LNCaP clone FGC (cell line): ENCODE data around the gene PTPN2.
"Not testable (repeated sequence)": the region's sequence is repeated elsewhere in the genome, so short reads cannot be mapped to it uniquely, and the experiment has no call there.

Experiments used
- DNase-seq: peaks from one replicate; pipeline ENCODE4 v3.0.0-alpha.2; 2011; ENCODE audit warnings: low read depth
- H3K4me3 ChIP-seq: 2 replicates; pipeline ENCODE4 v1.5.1; 2011; ENCODE audit warnings: mild to moderate bottlenecking, low read depth, low read length, control low read depth
- CTCF ChIP-seq: IDR thresholded peaks from 2 replicates; pipeline ENCODE4 v1.5.1; 2012; ENCODE audit warnings: mild to moderate bottlenecking; ENCODE audit not compliant: control insufficient read depth, insufficient read depth; ENCODE audit errors: extremely low read depth

The PTPN2 gene

GRCh38 chr18:12777500-12777944, 106.5 kb downstream of the PTPN2 start:
- no peak for TF ChIP-seq CTCF
- no peak overlapping the region for H3K4me3 ChIP-seq
- no peak for DNase-seq

DNA sequence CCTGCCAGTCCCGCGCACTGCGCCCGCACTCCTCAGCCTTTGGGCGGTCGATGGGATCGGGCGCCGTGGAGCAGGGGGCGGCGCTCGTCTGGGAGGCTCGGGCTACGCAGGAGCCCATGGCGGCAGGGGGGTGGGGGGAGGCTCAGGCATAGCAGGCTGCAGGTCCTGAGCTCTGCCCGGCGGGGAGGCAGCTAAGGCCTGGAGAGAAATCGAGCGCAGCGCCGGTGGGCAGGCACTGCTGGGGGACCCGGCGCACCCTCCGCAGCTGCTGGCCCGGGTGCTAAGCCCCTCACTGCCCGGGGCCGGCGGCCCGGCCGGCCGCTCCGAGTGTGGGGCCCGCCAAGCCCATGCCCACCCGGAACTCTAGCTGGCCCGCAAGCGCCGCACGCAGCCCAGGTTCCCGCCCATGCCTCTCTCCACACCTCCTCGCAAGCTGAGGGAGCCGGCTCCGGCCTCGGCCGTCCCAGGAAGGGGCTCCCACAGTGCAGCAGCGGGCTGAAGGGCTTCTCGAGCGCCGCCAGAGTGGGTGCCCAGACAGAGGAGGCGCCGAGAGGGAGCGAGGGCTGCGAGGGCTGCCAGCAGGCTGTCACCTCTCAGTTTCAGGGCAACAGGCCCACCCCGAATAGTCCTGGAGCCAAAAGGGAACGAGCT, 107.1 kb downstream of the PTPN2 start:
- H3K4me3 ChIP-seq, result no peak overlapping the region
- no peak for DNase-seq
- TF ChIP-seq CTCF, result no peak

GRCh38 chr18:12776415-12776814, 107.6 kb downstream of the PTPN2 start:
- not testable (repeated sequence) for DNase-seq, H3K4me3 ChIP-seq

GRCh38 chr18:12774982-12775381, 109.1 kb downstream of the PTPN2 start:
- TF ChIP-seq CTCF, result no peak
- no peak for DNase-seq

DNA sequence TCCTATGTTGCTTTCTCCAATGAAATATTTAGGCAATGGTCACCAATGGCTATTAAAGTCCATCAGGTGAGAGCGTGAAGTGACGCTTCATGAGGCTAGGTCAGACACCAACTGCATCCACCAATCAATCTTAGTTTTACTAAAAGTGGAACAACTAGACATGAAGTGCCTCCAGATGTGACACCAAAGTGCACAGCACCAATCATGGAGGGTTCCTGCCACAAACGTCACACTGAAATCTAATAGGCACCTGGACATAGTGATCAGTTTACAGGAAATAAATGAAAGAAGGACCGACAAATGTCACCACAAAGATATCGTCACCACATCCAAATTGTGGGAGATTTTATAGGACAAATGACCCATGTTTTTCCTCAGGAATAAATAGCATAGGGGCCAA, 110.7 kb downstream of the PTPN2 start:
- TF ChIP-seq CTCF, result no peak
- no peak overlapping the region for H3K4me3 ChIP-seq
- no peak for DNase-seq

More at GRCh38 chr18:12774982-12775381, 109.1 kb downstream of the PTPN2 start:
- no peak overlapping the region for H3K4me3 ChIP-seq

DNA sequence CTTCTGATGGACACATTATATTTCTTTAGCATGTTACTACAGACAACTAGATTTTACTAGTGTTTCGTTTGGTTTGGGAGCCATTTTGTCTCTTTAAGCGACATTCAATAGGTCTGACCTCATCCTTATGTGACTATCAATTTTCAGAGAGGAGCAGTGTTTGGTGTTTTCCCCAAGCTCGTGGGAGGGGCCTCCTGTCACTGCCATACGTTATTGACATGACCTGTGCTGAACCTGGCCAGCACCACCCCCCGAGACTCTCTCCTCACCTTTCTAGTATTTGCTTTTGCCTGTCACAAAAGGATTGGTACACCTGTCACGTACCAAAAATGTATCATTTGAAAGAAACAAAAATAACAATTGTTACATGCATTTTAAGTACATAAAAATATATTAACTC, 111.9 kb downstream of the PTPN2 start:
- no peak overlapping the region for H3K4me3 ChIP-seq
- no peak for DNase-seq
- no peak for TF ChIP-seq CTCF

DNA sequence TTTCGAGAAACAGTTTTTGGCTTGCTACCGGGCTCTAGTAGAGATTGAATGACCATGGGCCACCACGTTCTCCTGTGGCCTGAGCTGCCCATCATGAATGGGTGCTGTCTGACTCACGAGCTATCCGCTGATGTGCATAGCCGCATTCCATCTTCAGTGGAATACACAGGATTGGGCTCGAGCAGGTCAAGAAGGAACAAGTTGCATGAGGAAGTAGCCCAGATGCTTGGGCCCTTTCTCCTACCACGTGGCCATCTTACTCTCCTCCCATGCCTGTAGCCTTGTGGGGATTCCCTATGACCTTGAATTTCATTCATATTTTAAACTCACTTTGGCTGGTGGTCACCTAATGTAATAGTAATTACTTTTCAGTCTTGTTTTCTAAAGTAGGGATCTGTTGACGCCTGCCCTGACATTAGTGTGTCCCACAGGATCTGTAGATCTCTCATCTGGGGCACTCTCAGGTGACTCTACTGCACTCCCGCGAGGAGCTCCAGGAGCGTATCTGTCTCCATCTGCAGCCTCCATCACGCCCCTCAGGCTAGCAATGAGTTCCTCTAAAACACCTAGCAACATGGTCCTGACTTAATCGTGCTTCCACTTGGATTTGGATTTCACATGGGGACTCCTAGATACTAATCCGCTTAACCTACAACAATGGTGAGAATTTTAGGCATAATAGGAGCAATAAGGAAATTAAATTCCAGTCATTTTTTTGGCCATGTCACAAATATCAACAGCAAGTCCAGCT, 113.4 kb downstream of the PTPN2 start:
- DNase-seq, result no peak
- TF ChIP-seq CTCF, result no peak
- no peak overlapping the region for H3K4me3 ChIP-seq
